ENCODE results near the gene LRRC46.

The LRRC46 gene

GRCh38 chr17:47860386-47860785 lies 28.9 kb downstream of the LRRC46 start:
- Histone ChIP-seq H3K27me3 (ENCODE audit: control insufficient read depth in 5 of 5, insufficient read depth in 4 of 5, low read length in 5 of 5) (peaks cover 10 to 37% (median 13%) of the 10 kb centered on the region in 5 donors), H3K4me3 (ENCODE audit: low read depth in 1 of 5, low read length in 5 of 5) (no peak overlapping the region)

GRCh38 chr17:47862621-47863440 lies 31.4 kb downstream of the LRRC46 start:
- H3K9me3 ChIP-seq (ENCODE audit: control insufficient read depth in 5 of 5, low read length in 5 of 5), result no peaks in the 10 kb centered on the region
- peaks cover 6 to 33% (median 27%) of the 10 kb centered on the region in 5 donors for H3K27me3 ChIP-seq (ENCODE audit: control insufficient read depth in 5 of 5, insufficient read depth in 4 of 5, low read length in 5 of 5)
- H3K4me1 ChIP-seq (ENCODE audit: control insufficient read depth in 5 of 5, insufficient read depth in 5 of 5, low read length in 5 of 5), result no peaks in the 10 kb centered on the region
- no peak overlapping the region for H3K9ac ChIP-seq (ENCODE audit: low read length in 5 of 5)
- H3K4me3 ChIP-seq (ENCODE audit: low read depth in 1 of 5, low read length in 5 of 5), result no peak overlapping the region
- no peaks in the 10 kb centered on the region for H3K36me3 ChIP-seq (ENCODE audit: control insufficient read depth in 5 of 5, insufficient read depth in 5 of 5, low read length in 5 of 5)
- H3K27ac ChIP-seq (ENCODE audit: low read depth, low read length), result no peak overlapping the region

More at GRCh38 chr17:47860386-47860785, 28.9 kb downstream of the LRRC46 start:
- no peak overlapping the region for H3K9ac ChIP-seq (ENCODE audit: low read length in 5 of 5)
- no peaks in the 10 kb centered on the region for H3K9me3 ChIP-seq (ENCODE audit: control insufficient read depth in 5 of 5, low read length in 5 of 5)
- H3K4me1 ChIP-seq (ENCODE audit: control insufficient read depth in 5 of 5, insufficient read depth in 5 of 5, low read length in 5 of 5), result peaks cover 0 to 14% (median 2%) of the 10 kb centered on the region in 5 donors
- H3K27ac ChIP-seq (ENCODE audit: low read depth, low read length), result no peak overlapping the region
- H3K36me3 ChIP-seq (ENCODE audit: control insufficient read depth in 5 of 5, insufficient read depth in 5 of 5, low read length in 5 of 5), result no peaks in the 10 kb centered on the region

- Histone ChIP-seq H3K27ac (ENCODE audit: low read depth, low read length) (no peak overlapping the region), H3K4me3 (ENCODE audit: low read depth in 1 of 5, low read length in 5 of 5) (no peak overlapping the region), H3K9ac (ENCODE audit: low read length in 5 of 5) (no peak overlapping the region), H3K27me3 (ENCODE audit: control insufficient read depth in 5 of 5, insufficient read depth in 4 of 5, low read length in 5 of 5) (peaks cover 11 to 45% (median 35%) of the 10 kb centered on the region in 5 donors), H3K4me1 (ENCODE audit: control insufficient read depth in 5 of 5, insufficient read depth in 5 of 5, low read length in 5 of 5) (no peaks in the 10 kb centered on the region), H3K36me3 (ENCODE audit: control insufficient read depth in 5 of 5, insufficient read depth in 5 of 5, low read length in 5 of 5) (no peaks in the 10 kb centered on the region), H3K9me3 (ENCODE audit: control insufficient read depth in 5 of 5, low read length in 5 of 5) (no peaks in the 10 kb centered on the region)
Measured at GRCh38 chr17:47864791-47865216, 33.3 kb downstream of the LRRC46 start.

GRCh38 chr17:47866941-47867340 lies 35.5 kb downstream of the LRRC46 start:
- Histone ChIP-seq H3K9me3 (ENCODE audit: control insufficient read depth in 5 of 5, low read length in 5 of 5) (no peaks in the 10 kb centered on the region), H3K9ac (ENCODE audit: low read length in 5 of 5) (no peak overlapping the region), H3K36me3 (ENCODE audit: control insufficient read depth in 5 of 5, insufficient read depth in 5 of 5, low read length in 5 of 5) (no peaks in the 10 kb centered on the region), H3K27me3 (ENCODE audit: control insufficient read depth in 5 of 5, insufficient read depth in 4 of 5, low read length in 5 of 5) (peaks cover 22 to 61% (median 43%) of the 10 kb centered on the region in 5 donors), H3K27ac (ENCODE audit: low read depth, low read length) (no peak overlapping the region), H3K4me3 (ENCODE audit: low read depth in 1 of 5, low read length in 5 of 5) (no peak overlapping the region), H3K4me1 (ENCODE audit: control insufficient read depth in 5 of 5, insufficient read depth in 5 of 5, low read length in 5 of 5) (no peaks in the 10 kb centered on the region)

- Histone ChIP-seq H3K36me3 (ENCODE audit: control insufficient read depth in 5 of 5, insufficient read depth in 5 of 5, low read length in 5 of 5) (no peaks in the 10 kb centered on the region), H3K9me3 (ENCODE audit: control insufficient read depth in 5 of 5, low read length in 5 of 5) (no peaks in the 10 kb centered on the region), H3K27me3 (ENCODE audit: control insufficient read depth in 5 of 5, insufficient read depth in 4 of 5, low read length in 5 of 5) (peaks cover 29 to 69% (median 48%) of the 10 kb centered on the region in 5 donors), H3K4me1 (ENCODE audit: control insufficient read depth in 5 of 5, insufficient read depth in 5 of 5, low read length in 5 of 5) (peaks cover 0 to 6% (median 0%) of the 10 kb centered on the region in 5 donors), H3K9ac (ENCODE audit: low read length in 5 of 5) (no peak overlapping the region), H3K4me3 (ENCODE audit: low read depth in 1 of 5, low read length in 5 of 5) (no peak overlapping the region), H3K27ac (ENCODE audit: low read depth, low read length) (no peak overlapping the region)
Measured at GRCh38 chr17:47867813-47868533, 36.5 kb downstream of the LRRC46 start.

- no peak overlapping the region for H3K9ac ChIP-seq (ENCODE audit: low read length in 5 of 5)
- H3K36me3 ChIP-seq (ENCODE audit: control insufficient read depth in 5 of 5, insufficient read depth in 5 of 5, low read length in 5 of 5), result no peaks in the 10 kb centered on the region
- peaks cover 30 to 70% (median 48%) of the 10 kb centered on the region in 5 donors for H3K27me3 ChIP-seq (ENCODE audit: control insufficient read depth in 5 of 5, insufficient read depth in 4 of 5, low read length in 5 of 5)
- peaks cover 0 to 6% (median 0%) of the 10 kb centered on the region in 5 donors for H3K4me1 ChIP-seq (ENCODE audit: control insufficient read depth in 5 of 5, insufficient read depth in 5 of 5, low read length in 5 of 5)
- H3K27ac ChIP-seq (ENCODE audit: low read depth, low read length), result no peak overlapping the region
- no peaks in the 10 kb centered on the region for H3K9me3 ChIP-seq (ENCODE audit: control insufficient read depth in 5 of 5, low read length in 5 of 5)
- no peak overlapping the region for H3K4me3 ChIP-seq (ENCODE audit: low read depth in 1 of 5, low read length in 5 of 5)
Measured at GRCh38 chr17:47869114-47869513, 37.6 kb downstream of the LRRC46 start.

- Histone ChIP-seq H3K4me1 (ENCODE audit: control insufficient read depth in 5 of 5, insufficient read depth in 5 of 5, low read length in 5 of 5) (peaks cover 0 to 8% (median 1%) of the 10 kb centered on the region in 5 donors), H3K36me3 (ENCODE audit: control insufficient read depth in 5 of 5, insufficient read depth in 5 of 5, low read length in 5 of 5) (no peaks in the 10 kb centered on the region), H3K9me3 (ENCODE audit: control insufficient read depth in 5 of 5, low read length in 5 of 5) (no peaks in the 10 kb centered on the region), H3K27ac (ENCODE audit: low read depth, low read length) (no peak overlapping the region), H3K4me3 (ENCODE audit: low read depth in 1 of 5, low read length in 5 of 5) (no peak overlapping the region), H3K27me3 (ENCODE audit: control insufficient read depth in 5 of 5, insufficient read depth in 4 of 5, low read length in 5 of 5) (peaks cover 30 to 65% (median 43%) of the 10 kb centered on the region in 5 donors), H3K9ac (ENCODE audit: low read length in 5 of 5) (no peak overlapping the region)
Measured at GRCh38 chr17:47870056-47870455, 38.6 kb downstream of the LRRC46 start.

GRCh38 chr17:47871048-47871447 lies 39.6 kb downstream of the LRRC46 start:
- Histone ChIP-seq H3K4me1 (ENCODE audit: control insufficient read depth in 5 of 5, insufficient read depth in 5 of 5, low read length in 5 of 5) (peaks cover 3 to 18% (median 11%) of the 10 kb centered on the region in 5 donors), H3K9ac (ENCODE audit: low read length in 5 of 5) (no peak overlapping the region), H3K9me3 (ENCODE audit: control insufficient read depth in 5 of 5, low read length in 5 of 5) (no peaks in the 10 kb centered on the region), H3K27me3 (ENCODE audit: control insufficient read depth in 5 of 5, insufficient read depth in 4 of 5, low read length in 5 of 5) (peaks cover 30 to 61% (median 42%) of the 10 kb centered on the region in 5 donors), H3K4me3 (ENCODE audit: low read depth in 1 of 5, low read length in 5 of 5) (no peak overlapping the region), H3K36me3 (ENCODE audit: control insufficient read depth in 5 of 5, insufficient read depth in 5 of 5, low read length in 5 of 5) (no peaks in the 10 kb centered on the region), H3K27ac (ENCODE audit: low read depth, low read length) (no peak overlapping the region)

GRCh38 chr17:47872019-47872650 lies 40.7 kb downstream of the LRRC46 start:
- H3K4me1 ChIP-seq (ENCODE audit: control insufficient read depth in 5 of 5, insufficient read depth in 5 of 5, low read length in 5 of 5), result peaks cover 3 to 21% (median 12%) of the 10 kb centered on the region in 5 donors
- no peak overlapping the region for H3K4me3 ChIP-seq (ENCODE audit: low read depth in 1 of 5, low read length in 5 of 5)
- peaks cover 24 to 51% (median 31%) of the 10 kb centered on the region in 5 donors for H3K27me3 ChIP-seq (ENCODE audit: control insufficient read depth in 5 of 5, insufficient read depth in 4 of 5, low read length in 5 of 5)
- H3K36me3 ChIP-seq (ENCODE audit: control insufficient read depth in 5 of 5, insufficient read depth in 5 of 5, low read length in 5 of 5), result no peaks in the 10 kb centered on the region
- no peaks in the 10 kb centered on the region for H3K9me3 ChIP-seq (ENCODE audit: control insufficient read depth in 5 of 5, low read length in 5 of 5)
- H3K9ac ChIP-seq (ENCODE audit: low read length in 5 of 5), result no peak overlapping the region
- H3K27ac ChIP-seq (ENCODE audit: low read depth, low read length), result no peak overlapping the region
